DOHH2 (cell line): ENCODE measurements around the gene SPIRE1.
A peak's percentile ranks its signal among the peaks of the same experiment; 100 is the strongest.

Experiments
- H3F3A ChIP-seq: fragments of 200-600 bp; sonication (generic), shearing (Covaris generic); 2 replicates; pipeline ENCODE4 v1.6.0; 2016; ENCODE audit warnings: antibody characterized with exemption, mild to moderate bottlenecking; ENCODE audit not compliant: control insufficient read depth, insufficient read depth
- H3K27ac ChIP-seq: fragments of 200-600 bp; sonication (generic); 2 replicates; pipeline ENCODE4 v1.5.1; 2014; ENCODE audit warnings: low read depth, mild to moderate bottlenecking, low read length, moderate library complexity
- H3K27me3 ChIP-seq: fragments of 200-600 bp; sonication (generic); 2 replicates; pipeline ENCODE4 v1.6.1; 2014; ENCODE audit warnings: mild to moderate bottlenecking, low read length, mixed read lengths; ENCODE audit not compliant: control insufficient read depth
- H3K36me3 ChIP-seq: fragments of 200-600 bp; sonication (generic); 2 replicates; pipeline ENCODE4 v1.6.1; 2014; ENCODE audit warnings: mild to moderate bottlenecking, low read length, moderate library complexity, mixed read lengths; ENCODE audit not compliant: control insufficient read depth
- H3K4me1 ChIP-seq: fragments of 200-600 bp; sonication (generic); 2 replicates; pipeline ENCODE4 v1.6.1; 2014; ENCODE audit warnings: mild to moderate bottlenecking, low read length, mixed read lengths; ENCODE audit not compliant: control insufficient read depth
- H3K4me2 ChIP-seq: fragments of 200-600 bp; sonication (generic); 2 replicates; pipeline ENCODE4 v1.6.0; 2014; ENCODE audit warnings: mild to moderate bottlenecking, low read length, moderate library complexity
- H3K4me3 ChIP-seq: fragments of 200-600 bp; sonication (generic); 2 replicates; pipeline ENCODE4 v1.5.1; 2014; ENCODE audit warnings: mild to moderate bottlenecking, low read length, mixed read lengths
- H3K79me2 ChIP-seq: fragments of 200-600 bp; sonication (generic); 2 replicates; pipeline ENCODE4 v1.6.1; 2014; ENCODE audit warnings: mild to moderate bottlenecking, low read length, mixed read lengths; ENCODE audit not compliant: control insufficient read depth
- H3K9me2 ChIP-seq: fragments of 200-600 bp; sonication (generic); replicated peaks from 2 replicates; pipeline ENCODE4 v1.6.1; 2014; ENCODE audit warnings: mild to moderate bottlenecking, low read length, mixed read lengths; ENCODE audit not compliant: control insufficient read depth
- H3K9me3 ChIP-seq: fragments of 200-600 bp; sonication (generic); 2 replicates; pipeline ENCODE4 v1.6.1; 2014; ENCODE audit warnings: antibody characterized with exemption, low read length, mixed read lengths; ENCODE audit not compliant: control insufficient read depth, insufficient read depth
- H4K20me1 ChIP-seq: fragments of 200-600 bp; sonication (generic); 2 replicates; pipeline ENCODE4 v1.6.0; 2014; ENCODE audit warnings: low read depth, mild to moderate bottlenecking, antibody characterized with exemption, low read length, moderate library complexity; ENCODE audit not compliant: control insufficient read depth, insufficient read depth
- CTCF ChIP-seq: fragments of 200-600 bp; sonication (generic); IDR thresholded peaks from one replicate; pipeline ENCODE4 v1.5.1; 2014; ENCODE audit warnings: antibody characterized with exemption, mild to moderate bottlenecking, low read depth, low read length; ENCODE audit not compliant: poor library complexity, severe bottlenecking
- EZH2phosphoT487 ChIP-seq: fragments of 200-600 bp; sonication (generic); IDR thresholded peaks from 2 replicates; pipeline ENCODE4 v1.6.1; 2017; ENCODE audit warnings: borderline replicate concordance, mild to moderate bottlenecking, antibody characterized with exemption, low read length, moderate library complexity, mixed read lengths

SPIRE1 gene

GRCh38 chr18:12409469-12409868 is 248.4 kb downstream of the SPIRE1 start:
- peaks cover 34% of the 10 kb centered on the region for H3K36me3 ChIP-seq
- peaks cover 4% of the 10 kb centered on the region; the same call in 1 of the 2 replicates for H4K20me1 ChIP-seq
- peak overlapping the region; percentile 84 for H3K4me3 ChIP-seq
- TF ChIP-seq CTCF = no peak
- no peak for TF ChIP-seq EZH2phosphoT487
- H3K9me3 ChIP-seq = no peaks in the 10 kb centered on the region
- peaks cover 46% of the 10 kb centered on the region for H3K4me1 ChIP-seq
- H3F3A ChIP-seq = 0 out of 2 replicates have a peak, but pooled peaks cover 3% of the 10 kb centered on the region
- peak overlapping the region; percentile 92 for H3K4me2 ChIP-seq
- peaks cover 24% of the 10 kb centered on the region for H3K27me3 ChIP-seq
- peak overlapping the region; percentile 49; the same call in 1 of the 2 replicates for H3K27ac ChIP-seq
- H3K9me2 ChIP-seq = no peaks in the 10 kb centered on the region
- H3K79me2 ChIP-seq = peaks cover 68% of the 10 kb centered on the region

- Histone ChIP-seq H3K4me3 (peak overlapping the region; percentile 84), H3K36me3 (peaks cover 26% of the 10 kb centered on the region), H3K4me1 (peaks cover 34% of the 10 kb centered on the region), H3K27me3 (peaks cover 34% of the 10 kb centered on the region), H3K9me2 (no peaks in the 10 kb centered on the region), H3K4me2 (peak overlapping the region; percentile 92), H3K79me2 (peaks cover 57% of the 10 kb centered on the region), H3K9me3 (no peaks in the 10 kb centered on the region), H4K20me1 (peaks cover 4% of the 10 kb centered on the region; the same call in 1 of the 2 replicates), H3K27ac (peak overlapping the region; percentile 49), H3F3A (no peaks in the 10 kb centered on the region)
- no peak for TF ChIP-seq EZH2phosphoT487
- no peak for TF ChIP-seq CTCF
Observed at GRCh38 chr18:12408247-12408869, 249.5 kb downstream of the SPIRE1 start.

GRCh38 chr18:12406371-12407111 is 251.4 kb downstream of the SPIRE1 start:
- Histone ChIP-seq H3K4me2 (peak overlapping the region; percentile 83; the same call in 1 of the 2 replicates), H3K27me3 (peaks cover 42% of the 10 kb centered on the region), H3K79me2 (peaks cover 39% of the 10 kb centered on the region), H3F3A (no peaks in the 10 kb centered on the region), H3K4me1 (peaks cover 28% of the 10 kb centered on the region), H3K27ac (no peak overlapping the region), H4K20me1 (peaks cover 4% of the 10 kb centered on the region; the same call in 1 of the 2 replicates), H3K4me3 (peak overlapping the region; percentile 84), H3K9me2 (no peaks in the 10 kb centered on the region), H3K9me3 (no peaks in the 10 kb centered on the region), H3K36me3 (peaks cover 20% of the 10 kb centered on the region)
- TF ChIP-seq EZH2phosphoT487 (no peak; the same call in 1 of the 2 replicates), CTCF (no peak)
